CD4-positive, alpha-beta T cell treated with Interferon alpha-2 for 1 hour (primary cell): ENCODE measurements around the gene MPLKIP.
"Not testable (repeated sequence)": the region's sequence is repeated elsewhere in the genome, so short reads cannot be mapped to it uniquely, and the experiment has no call there.

Experiments
- DNase-seq, 2 donors: peaks; one replicate each; pipeline ENCODE4 v3.0.0-alpha.2; 2020 to 2022

The MPLKIP gene

GRCh38 chr7:40122940-40123254 is 11.5 kb downstream of the MPLKIP start:
- no peak for DNase-seq

- not testable (repeated sequence) for DNase-seq
These were observed 12.1 kb downstream of the MPLKIP start for GRCh38 chr7:40122100-40122939.

DNA sequence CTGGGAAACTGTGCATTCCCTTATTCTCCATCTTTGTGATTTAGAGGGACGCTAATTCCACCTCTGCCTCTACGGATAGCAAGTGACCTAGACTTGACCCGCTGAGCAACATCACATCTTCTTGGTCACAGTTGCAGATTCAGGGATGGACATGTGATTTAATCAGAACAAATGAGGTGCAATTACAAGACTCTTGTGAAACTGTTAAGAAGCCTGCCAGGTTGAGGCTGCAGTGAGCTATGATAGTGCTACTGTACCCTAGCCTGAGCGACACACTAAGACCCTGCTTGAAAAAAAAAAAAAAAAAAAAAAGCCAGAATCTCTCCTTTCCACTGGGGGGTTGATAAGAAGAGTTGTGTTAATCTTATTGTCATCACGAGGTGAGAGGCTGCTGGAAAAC is 14.4 kb downstream of the MPLKIP start:
- no peak for DNase-seq

DNA sequence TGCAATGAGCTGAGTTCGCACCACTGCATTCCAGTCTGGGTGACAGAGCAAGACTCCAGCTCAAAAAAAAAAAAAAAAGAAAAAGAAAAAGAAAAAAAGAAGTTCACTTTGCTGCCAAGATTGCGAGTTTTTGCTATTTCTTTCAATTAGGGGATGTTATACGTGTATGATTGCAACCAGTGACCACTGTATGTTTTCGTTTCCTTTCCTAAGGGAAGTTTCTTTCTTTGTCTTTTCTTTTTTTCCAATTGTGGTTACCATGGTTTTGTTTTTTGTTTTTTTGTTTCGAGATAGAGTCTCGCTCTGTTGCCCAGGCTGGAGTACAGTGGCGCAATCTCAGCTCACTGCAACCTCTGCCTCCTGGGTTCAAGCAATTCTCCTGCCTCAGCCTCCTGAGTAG is 16.2 kb downstream of the MPLKIP start:
- not testable (repeated sequence) for DNase-seq

GRCh38 chr7:40117199-40117598 is 17.2 kb downstream of the MPLKIP start:
- not testable (repeated sequence) for DNase-seq

DNA sequence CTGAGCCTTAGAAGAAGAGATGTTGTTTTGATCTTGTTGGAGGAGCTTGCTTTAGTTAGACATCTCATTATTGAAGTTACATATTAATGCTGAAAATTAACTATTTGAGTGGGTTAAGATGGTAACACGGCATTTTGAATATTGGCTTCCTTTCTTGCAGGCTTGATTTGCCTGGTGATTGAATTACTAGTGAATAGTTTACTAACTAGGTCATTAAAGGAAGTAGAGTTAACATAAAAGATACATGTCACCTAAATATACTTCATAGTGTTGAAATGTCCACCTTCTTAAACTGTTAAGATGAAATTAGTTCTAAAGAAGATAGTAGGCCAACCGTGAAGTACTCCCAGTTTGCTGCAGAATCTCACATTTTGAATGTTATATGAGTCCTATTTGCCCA is 18.5 kb downstream of the MPLKIP start:
- DNase-seq = no peak

GRCh38 chr7:40105879-40106473 is 28.4 kb downstream of the MPLKIP start:
- DNase-seq = no peak

DNA sequence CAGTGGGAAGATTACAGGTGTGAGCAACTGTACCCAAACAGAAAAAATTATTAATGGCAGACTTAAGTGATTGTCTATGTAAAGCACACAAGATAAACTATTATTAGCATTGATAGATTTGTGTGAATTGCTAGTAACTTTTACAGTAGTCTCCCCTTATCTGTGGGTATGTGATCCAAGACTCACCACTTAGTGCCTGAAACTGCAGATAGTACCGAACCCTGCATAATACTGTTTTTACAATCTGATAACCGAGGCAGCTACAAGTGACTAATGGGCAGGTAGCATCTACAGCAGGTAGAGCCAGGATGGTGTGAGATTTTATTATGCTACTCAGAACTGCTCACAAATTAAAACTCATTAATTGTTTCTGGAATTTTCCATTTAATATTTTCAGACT is 31.5 kb downstream of the MPLKIP start:
- DNase-seq = no peak

DNA sequence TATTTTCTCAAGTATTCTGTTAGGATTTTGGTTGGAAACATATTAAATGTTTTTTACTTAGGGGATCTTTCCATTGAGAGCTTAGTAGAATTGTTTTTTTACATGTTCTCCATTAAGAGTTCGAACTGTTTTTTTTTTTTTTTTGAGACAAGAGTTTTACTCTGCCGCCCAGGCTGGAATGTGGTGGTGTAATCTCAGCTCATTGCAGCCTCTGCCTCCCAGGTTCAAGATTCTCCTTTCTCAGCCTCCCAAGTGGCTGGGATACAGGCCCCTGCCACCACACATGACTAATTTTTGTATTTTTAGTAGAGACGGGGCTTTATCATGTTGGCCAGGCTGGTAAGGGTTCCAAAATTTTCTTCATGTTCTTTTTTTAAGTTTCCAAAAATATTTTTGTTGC is 33.2 kb downstream of the MPLKIP start:
- DNase-seq = no peak

- DNase-seq = no peak
These were observed 34.6 kb downstream of the MPLKIP start for GRCh38 chr7:40099837-40100236.

GRCh38 chr7:40098810-40099209 is 35.6 kb downstream of the MPLKIP start:
- no peak for DNase-seq

- no peak for DNase-seq
These were observed 36.7 kb downstream of the MPLKIP start for GRCh38 chr7:40097728-40098127.

GRCh38 chr7:40095695-40096327 is 38.6 kb downstream of the MPLKIP start:
- DNase-seq = no peak

- DNase-seq = no peak
These were observed 39.2 kb downstream of the MPLKIP start for GRCh38 chr7:40095230-40095629.

GRCh38 chr7:40093631-40094350 is 40.6 kb downstream of the MPLKIP start:
- DNase-seq = no peak

DNA sequence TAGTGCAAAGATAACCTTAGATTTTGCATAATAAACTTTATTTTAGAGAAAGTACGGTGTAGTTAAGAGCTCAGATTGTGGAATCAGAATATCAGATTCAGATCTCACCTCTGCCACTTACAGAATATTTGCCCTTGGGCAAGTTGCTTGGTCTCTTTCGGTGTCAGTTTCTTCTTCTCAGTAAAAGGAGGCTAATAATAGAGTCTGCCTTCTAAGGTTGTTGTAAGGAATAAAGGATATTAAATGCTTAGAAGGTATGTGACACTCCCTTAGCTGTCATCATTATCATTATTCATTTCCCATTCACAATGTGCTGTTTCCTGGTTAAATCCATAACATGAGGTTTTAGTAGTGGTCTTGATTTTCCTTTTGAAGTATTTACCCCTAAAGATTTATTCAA is 42.2 kb downstream of the MPLKIP start:
- no peak for DNase-seq

DNA sequence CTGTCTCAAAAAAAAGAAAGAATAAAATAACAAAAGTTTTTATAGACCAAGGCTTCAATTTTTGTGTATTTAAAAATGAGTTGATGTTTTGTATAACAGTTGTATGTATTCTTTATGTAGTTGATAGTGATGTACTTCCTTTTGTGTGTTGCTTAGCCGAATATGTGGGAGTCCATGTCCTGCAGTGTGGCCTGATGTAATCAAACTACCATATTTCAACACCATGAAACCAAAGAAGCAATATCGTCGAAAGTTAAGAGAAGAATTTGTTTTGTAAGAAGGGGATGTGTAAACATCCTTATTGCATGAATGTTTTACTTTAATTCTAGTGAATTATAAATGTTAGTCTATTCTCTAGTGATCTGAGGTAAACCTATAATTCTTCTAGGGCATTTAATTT is 56.6 kb downstream of the MPLKIP start:
- no peak for DNase-seq
